ENCODE results near the gene PMM2. TPM values are rescaled to one million over a fixed set of nuclear protein-coding genes. Genes with fewer than 3 reads are reported as not detected.
"Not testable (repeated sequence)": the region's sequence is repeated elsewhere in the genome, so short reads cannot be mapped to it uniquely, and the experiment has no call there.

PMM2 gene
- total RNA-seq, 1 experiment from 2014 or later, result 58.4 TPM

GRCh38 chr16:8868416-8869211 is 71.0 kb downstream of the PMM2 start, which contains the start of gene CARHSP1:
CARHSP1 (minus strand) TSS chr16:8869006; CDS start chr16:8859328, 9,678 bp downstream.
- Histone ChIP-seq H3K4me3 (ENCODE audit: low read depth in 2 of 2, low read length in 2 of 2) (peak within 1 kb of the TSS; percentile 81 to 86), H3K4me1 (ENCODE audit: control insufficient read depth, insufficient read depth, low read length) (peaks cover 42% of the 10 kb centered on the region), H3K27me3 (ENCODE audit: control insufficient read depth, insufficient read depth, low read length) (no peaks in the 10 kb centered on the region), H3K27ac (ENCODE audit: low read length) (peak within 1 kb of the TSS; percentile 96), H3K9me3 (ENCODE audit: control insufficient read depth, insufficient read depth, low read depth, low read length) (no peaks in the 10 kb centered on the region), H3K36me3 (ENCODE audit: control insufficient read depth, insufficient read depth, low read length) (peaks cover 3% of the 10 kb centered on the region; the same call in 1 of the 2 replicates)
- BruUV-seq (replicated peaks), result no TSS peak
- TF ChIP-seq, protein P1, sequence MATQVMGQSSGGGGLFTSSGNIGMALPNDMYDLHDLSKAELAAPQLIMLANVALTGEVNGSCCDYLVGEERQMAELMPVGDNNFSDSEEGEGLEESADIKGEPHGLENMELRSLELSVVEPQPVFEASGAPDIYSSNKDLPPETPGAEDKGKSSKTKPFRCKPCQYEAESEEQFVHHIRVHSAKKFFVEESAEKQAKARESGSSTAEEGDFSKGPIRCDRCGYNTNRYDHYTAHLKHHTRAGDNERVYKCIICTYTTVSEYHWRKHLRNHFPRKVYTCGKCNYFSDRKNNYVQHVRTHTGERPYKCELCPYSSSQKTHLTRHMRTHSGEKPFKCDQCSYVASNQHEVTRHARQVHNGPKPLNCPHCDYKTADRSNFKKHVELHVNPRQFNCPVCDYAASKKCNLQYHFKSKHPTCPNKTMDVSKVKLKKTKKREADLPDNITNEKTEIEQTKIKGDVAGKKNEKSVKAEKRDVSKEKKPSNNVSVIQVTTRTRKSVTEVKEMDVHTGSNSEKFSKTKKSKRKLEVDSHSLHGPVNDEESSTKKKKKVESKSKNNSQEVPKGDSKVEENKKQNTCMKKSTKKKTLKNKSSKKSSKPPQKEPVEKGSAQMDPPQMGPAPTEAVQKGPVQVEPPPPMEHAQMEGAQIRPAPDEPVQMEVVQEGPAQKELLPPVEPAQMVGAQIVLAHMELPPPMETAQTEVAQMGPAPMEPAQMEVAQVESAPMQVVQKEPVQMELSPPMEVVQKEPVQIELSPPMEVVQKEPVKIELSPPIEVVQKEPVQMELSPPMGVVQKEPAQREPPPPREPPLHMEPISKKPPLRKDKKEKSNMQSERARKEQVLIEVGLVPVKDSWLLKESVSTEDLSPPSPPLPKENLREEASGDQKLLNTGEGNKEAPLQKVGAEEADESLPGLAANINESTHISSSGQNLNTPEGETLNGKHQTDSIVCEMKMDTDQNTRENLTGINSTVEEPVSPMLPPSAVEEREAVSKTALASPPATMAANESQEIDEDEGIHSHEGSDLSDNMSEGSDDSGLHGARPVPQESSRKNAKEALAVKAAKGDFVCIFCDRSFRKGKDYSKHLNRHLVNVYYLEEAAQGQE (IDR thresholded peaks at IDR 0.05; ENCODE audit: insufficient read depth in 1 of 2, low read depth in 2 of 2, low read length in 1 of 2), result no peak
- TF ChIP-seq POLR2AphosphoS5 (IDR thresholded peaks at IDR 0.05; ENCODE audit: low read depth, low read length) (peak; percentile 76), SIN3A (IDR thresholded peaks at IDR 0.05; ENCODE audit: borderline replicate concordance, insufficient read depth, low read depth, low read length) (peak; percentile 79; the same call in 1 of the 2 replicates)
- intact Hi-C loops (cut with micrococcal nuclease; ENCODE audit: unreplicated experiment), result loop anchor here (10.0 kb wide), 2 partner anchors 266 to 294 kb away; no protein-coding TSS in a partner anchor
- POLR2A ChIA-PET, result interaction anchor here (0.6 to 0.7 kb wide), 5 partner anchors 10 to 29 kb away, joined by 3 to 14 read pairs (median 4); no protein-coding TSS in a partner anchor
- CTCF ChIA-PET, result interaction anchor here (0.6 to 1.1 kb wide), 3 partner anchors 12 to 140 kb away, joined by 3 to 6 read pairs (median 5); no protein-coding TSS in a partner anchor
- ATAC-seq, result peak; percentile 81
- in situ Hi-C loops (cut with HindIII; ENCODE audit: low pct_unique_long_range_greater_than_20kb, low sequenced_read_pairs), result no loop called here
- DNase-seq (ENCODE audit: low read depth, low spot score), result no peak

GRCh38 chr16:8869212-8869987 is 71.8 kb downstream of the PMM2 start:
- TF ChIP-seq, protein P1 (IDR thresholded peaks at IDR 0.05; ENCODE audit: insufficient read depth in 1 of 2, low read depth in 2 of 2, low read length in 1 of 2), result no peak
- CTCF ChIA-PET, result interaction anchor here (1.1 kb wide), 1 partner anchor 11 kb away, joined by 5 read pairs; no protein-coding TSS in a partner anchor
- Histone ChIP-seq H3K9me3 (ENCODE audit: control insufficient read depth, insufficient read depth, low read depth, low read length) (no peaks in the 10 kb centered on the region), H3K4me1 (ENCODE audit: control insufficient read depth, insufficient read depth, low read length) (peaks cover 34% of the 10 kb centered on the region), H3K36me3 (ENCODE audit: control insufficient read depth, insufficient read depth, low read length) (peaks cover 3% of the 10 kb centered on the region; the same call in 1 of the 2 replicates), H3K4me3 (ENCODE audit: low read depth in 2 of 2, low read length in 2 of 2) (peak overlapping the region; percentile 53 to 59), H3K27ac (ENCODE audit: low read length) (peak overlapping the region; percentile 92), H3K27me3 (ENCODE audit: control insufficient read depth, insufficient read depth, low read length) (no peaks in the 10 kb centered on the region)
- intact Hi-C loops (cut with micrococcal nuclease; ENCODE audit: unreplicated experiment), result loop anchor here (10.0 kb wide), 2 partner anchors 265 to 295 kb away; no protein-coding TSS in a partner anchor
- in situ Hi-C loops (cut with HindIII; ENCODE audit: low pct_unique_long_range_greater_than_20kb, low sequenced_read_pairs), result no loop called here
- no peak for ATAC-seq
- no peak for DNase-seq (ENCODE audit: low read depth, low spot score)
- POLR2A ChIA-PET, result interaction anchor here (0.6 to 0.7 kb wide), 3 partner anchors 9 to 28 kb away, joined by 3 to 14 read pairs (median 4); no protein-coding TSS in a partner anchor
- no TSS peak for BruUV-seq (replicated peaks)

DNA sequence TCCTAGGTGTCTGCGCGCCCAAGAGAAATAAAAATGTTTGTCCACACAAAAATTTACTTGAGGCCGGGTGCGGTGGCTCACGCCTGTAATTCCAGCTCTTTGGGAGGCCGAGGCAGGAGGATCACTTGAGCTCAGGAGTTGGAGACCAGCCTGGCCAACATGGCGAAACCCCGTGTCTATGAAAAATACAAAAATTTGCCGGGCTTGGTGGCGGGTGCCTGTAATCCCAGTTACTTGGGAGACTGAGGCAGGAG is 72.3 kb downstream of the PMM2 start:
- H3K4me3 ChIP-seq (ENCODE audit: low read depth in 2 of 2, low read length in 2 of 2); POLR2A ChIA-PET; H3K36me3 ChIP-seq (ENCODE audit: control insufficient read depth, insufficient read depth, low read length); in situ Hi-C loops (cut with HindIII; ENCODE audit: low pct_unique_long_range_greater_than_20kb, low sequenced_read_pairs); BruUV-seq (replicated peaks); H3K9me3 ChIP-seq (ENCODE audit: control insufficient read depth, insufficient read depth, low read depth, low read length); H3K27me3 ChIP-seq (ENCODE audit: control insufficient read depth, insufficient read depth, low read length); DNase-seq (ENCODE audit: low read depth, low spot score); ATAC-seq: not testable (repeated sequence)
- intact Hi-C loops (cut with micrococcal nuclease; ENCODE audit: unreplicated experiment), result loop anchor here (10.0 kb wide), 2 partner anchors 265 to 295 kb away; no protein-coding TSS in a partner anchor
- H3K27ac ChIP-seq (ENCODE audit: low read length), result peak overlapping the region; percentile 92
- peaks cover 29% of the 10 kb centered on the region for H3K4me1 ChIP-seq (ENCODE audit: control insufficient read depth, insufficient read depth, low read length)
- CTCF ChIA-PET, result interaction anchor here (0.6 kb wide), 1 partner anchor 10 kb away, joined by 3 read pairs; no protein-coding TSS in a partner anchor
